Medulla oblongata (tissue), 1 donor: Measurements from ENCODE around the gene MKKS.
"Not testable (repeated sequence)": the region's sequence is repeated elsewhere in the genome, so short reads cannot be mapped to it uniquely, and the experiment has no call there.

ENCODE experiments used
- DNase-seq: peaks from one replicate; pipeline ENCODE4 v3.0.0-alpha.2; 2015; ENCODE audit errors: extremely low spot score

MKKS gene

DNA sequence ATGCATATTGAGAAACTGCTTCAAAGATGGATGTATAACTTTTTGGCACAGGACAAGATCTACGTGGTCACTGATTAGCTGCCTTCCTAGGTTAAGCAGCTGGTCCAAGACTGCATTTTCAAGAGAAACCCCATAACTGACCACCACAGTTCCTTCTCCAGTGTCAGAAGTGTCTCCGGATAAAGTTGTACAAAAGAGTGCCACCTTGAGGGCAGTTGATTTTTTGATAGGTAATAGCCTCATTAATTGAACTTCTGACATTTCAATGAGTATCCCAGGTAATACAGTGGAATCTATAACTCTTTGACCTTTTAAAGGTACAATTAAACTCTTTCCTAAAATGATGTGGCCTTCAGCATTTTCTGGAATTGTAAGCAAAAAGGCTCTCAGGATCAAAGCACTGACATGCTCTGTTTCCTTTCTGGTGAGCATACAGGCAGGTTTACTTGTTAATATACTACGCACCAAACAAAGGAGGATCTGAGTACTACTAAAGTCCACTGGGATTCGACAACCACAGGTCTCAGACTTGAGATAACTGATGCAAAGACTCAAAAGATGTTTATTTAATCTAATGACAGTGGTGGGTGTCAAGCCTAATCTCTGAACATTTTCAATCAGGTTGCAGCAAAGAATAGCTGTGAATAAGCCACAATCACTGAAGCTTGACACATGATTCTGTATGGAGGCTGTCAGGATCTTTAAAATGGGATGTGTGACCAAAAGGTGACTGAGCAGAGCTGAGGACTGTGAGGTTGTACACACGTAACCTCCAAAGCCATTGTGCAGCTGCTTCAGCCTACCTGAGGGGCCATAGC lies 21.2 kb downstream of the MKKS start:
- DNase-seq, result no peak

DNA sequence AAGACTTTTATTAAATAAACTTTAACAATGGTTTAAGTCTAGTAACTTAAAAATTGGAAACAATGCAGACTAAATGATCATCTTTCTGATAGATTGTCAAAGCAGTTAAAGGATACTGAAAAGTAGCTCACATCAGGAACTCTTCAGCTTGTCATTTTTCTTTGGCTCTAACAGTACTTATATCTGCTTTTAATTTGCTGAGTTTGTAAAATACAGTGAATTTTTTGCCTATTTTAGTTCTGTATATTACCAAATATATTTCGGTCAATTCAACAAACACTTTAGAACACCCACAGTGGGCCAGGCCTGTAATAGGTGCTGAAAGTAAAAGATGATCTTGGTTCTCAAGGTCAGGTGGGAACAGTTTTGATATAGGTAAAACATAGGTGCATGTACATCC lies 22.3 kb downstream of the MKKS start:
- no peak for DNase-seq

DNA sequence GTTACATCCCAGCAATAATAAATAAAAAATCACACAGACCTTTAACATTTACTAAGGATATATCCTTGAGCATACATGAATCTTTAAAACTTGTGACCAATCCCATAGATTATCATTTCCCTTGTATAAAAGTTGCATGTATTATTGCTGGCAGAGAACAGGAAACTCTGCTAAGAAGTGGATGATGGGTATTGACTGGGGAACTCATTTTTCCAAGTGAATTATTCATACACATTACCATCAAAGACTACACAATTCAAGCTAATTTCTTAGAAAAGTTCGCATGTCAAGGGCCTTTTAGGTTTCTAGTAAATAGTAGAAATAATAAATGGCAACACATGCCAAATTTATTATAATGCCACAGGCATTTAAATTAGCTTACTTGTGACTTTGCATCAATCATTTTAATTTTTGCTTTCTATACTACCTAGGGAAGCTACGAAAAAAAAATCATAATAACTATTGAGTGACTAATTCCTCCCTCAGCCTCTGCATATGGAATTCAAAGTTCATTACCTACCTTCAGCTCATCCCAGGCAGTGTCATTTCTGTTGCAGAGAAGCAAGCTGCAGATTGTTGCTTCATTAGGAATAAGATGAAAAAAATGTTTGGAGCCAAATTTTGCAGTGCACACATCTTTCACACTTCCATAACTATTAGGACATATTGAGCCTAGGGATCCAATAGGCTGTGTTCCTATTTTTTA lies 25.8 kb downstream of the MKKS start:
- no peak for DNase-seq

DNA sequence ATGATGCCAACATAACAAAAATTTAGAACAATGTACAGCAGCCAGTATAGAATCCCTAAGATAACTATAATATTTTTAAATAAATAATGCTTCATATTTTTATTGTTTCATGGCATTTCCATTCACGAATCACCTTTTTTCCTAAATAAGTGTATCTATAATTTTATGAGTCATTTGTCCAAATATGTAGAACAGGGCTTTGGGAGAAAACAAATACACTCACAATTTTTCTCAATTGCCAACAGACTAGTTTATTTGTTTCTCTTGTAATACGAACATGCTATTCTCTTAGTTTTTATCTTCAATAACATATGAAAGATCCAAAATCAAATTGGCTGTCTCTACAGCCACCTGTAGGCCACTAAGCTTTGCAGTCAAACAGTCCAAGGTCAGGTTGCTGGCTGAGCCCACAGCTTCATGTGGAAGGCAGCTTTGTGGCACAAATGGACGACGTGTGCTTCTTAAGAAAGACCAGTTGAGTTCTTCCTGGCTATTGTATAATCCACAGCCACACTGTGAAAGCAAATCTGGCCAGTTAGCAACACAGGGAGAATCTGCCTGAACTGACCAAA lies 29.0 kb downstream of the MKKS start:
- DNase-seq, result no peak

DNA sequence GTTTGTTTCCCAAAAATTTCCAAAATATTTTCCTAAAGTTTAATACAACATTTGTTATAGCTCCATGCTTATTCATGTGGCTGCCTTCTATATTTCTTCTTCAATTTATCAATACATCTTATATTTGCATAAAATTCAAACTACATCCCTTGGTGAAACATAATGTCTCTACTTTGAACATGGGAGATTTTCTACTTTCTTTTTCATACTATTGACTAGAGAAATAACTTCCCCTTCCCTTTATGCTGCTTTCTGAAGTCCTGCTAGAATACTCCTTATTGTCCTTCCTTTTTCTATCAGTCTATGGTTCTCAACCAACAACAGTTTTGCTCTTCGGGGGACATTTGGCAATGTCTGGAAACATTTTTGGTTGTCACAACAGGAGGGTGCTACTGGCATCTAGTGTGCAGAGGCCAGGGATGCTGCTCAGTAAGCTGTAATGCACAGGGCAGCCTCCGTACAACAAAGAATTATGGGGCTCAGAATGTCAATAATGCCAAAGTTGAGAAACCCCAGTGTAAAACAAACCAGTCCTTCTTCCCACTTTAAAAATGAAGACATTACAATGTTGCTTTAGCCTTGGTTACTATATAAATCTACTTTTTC lies 29.9 kb downstream of the MKKS start:
- DNase-seq, result no peak

DNA sequence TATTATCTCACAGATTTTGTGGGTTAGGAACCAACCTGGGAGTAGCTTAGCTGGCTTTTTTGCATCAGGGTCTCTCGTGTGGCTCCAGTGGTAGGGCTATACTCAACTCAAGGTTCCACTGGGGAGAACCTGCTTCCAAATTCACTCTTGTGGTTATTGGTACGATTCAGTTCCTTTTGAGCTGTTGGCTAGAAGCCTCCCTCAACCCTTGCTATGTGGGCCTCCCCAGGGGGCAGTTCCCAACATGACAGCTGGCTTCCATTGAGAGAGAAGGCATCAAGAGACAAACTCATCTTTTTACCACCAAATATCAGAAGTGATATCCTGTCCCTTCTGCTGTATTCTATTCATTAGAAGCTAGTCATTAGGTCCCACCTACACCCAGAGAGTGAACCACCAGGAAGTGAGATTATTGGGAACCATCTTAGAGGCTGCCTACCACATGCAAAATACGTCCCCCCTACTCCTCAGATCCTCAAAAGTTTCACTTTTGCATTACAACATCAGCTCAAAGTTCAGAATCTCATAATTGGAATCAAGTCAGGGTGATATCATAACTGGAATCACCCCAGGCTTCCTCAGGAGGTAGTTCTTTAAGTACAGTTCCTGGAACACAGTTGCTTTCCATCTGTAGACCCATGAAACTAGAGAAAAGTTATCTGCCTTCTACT lies 30.9 kb downstream of the MKKS start:
- DNase-seq, result no peak

DNA sequence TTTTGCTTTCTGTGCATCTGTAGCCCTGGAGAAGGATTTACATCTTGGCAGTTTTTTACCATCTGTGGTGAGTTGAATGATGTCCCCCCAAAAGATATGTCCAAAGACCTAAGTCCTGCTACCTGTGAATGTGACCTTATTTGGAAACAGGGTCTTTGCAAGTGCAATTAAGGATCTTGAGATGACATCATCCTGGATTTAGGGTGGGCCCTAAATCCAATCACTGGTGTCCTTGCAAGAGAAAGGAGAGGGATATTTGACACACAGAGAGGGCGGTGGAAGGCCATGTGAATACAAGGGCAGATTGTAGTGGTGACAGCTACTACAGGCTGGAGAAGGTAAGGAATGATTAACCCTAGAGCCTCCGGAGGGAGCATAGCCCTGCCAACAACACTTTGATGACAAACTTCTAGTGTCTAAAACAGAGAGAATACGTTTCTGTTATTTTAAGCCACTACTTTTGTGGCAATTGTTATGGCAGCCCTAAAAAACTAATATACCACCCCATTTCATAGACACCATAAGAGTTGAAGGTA lies 35.1 kb downstream of the MKKS start:
- DNase-seq, result no peak

DNA sequence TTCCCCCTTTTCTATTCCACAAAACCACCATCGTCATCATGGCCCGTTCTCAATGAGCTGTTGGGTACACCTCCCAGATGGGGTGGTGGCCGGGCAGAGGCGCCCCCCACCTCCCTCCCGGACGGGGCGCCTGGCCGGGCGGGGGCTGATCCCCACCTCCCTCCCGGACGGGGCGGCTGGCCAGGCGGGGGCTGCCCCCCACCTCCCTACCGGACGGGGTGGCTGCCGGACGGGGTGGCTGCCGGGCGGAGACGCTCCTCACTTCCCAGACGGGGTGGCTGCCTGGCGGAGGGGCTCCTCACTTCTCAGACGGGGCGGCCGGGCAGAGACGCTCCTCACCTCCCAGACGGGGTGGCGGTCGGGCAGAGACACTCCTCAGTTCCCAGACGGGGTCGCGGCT lies 39.3 kb downstream of the MKKS start:
- not testable (repeated sequence) for DNase-seq

DNA sequence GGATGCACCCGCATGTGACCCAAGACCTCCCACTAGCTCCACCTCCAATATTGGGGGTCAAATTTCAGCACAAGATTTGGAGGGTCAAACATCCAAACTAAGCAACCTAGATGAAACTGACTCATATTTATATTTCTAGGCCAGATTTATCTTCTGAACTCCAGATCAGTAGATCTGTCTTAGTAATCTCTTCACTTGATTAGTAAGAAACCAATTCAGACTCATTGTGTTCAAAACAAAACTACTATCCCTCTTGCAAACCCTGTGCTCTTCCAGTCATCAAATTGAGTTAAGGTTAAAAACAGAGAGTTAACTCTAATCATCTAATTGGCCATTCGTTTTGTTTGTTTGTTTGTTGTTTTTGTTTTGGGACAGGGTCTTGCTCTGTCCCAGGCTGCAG lies 43.3 kb downstream of the MKKS start:
- DNase-seq, result no peak

DNA sequence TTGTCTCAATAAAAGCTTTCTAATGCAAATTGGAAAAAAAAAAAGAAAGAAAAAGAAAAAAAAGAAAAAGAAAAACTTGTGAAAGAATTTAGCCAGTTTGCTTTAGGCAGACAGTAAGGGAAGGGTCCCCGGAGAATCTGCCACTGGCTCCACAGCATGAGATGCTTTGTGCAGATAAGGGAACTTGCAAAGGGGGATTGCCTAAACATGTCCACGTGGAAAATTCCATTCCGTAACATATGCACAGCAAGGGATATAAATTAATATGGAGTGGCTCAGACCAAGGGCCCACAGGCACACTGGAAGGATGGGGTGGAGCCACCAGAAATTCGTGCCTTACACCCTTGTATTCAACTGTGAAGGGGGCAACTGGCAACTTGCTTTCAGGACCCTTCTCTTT lies 45.4 kb downstream of the MKKS start:
- no peak for DNase-seq

DNA sequence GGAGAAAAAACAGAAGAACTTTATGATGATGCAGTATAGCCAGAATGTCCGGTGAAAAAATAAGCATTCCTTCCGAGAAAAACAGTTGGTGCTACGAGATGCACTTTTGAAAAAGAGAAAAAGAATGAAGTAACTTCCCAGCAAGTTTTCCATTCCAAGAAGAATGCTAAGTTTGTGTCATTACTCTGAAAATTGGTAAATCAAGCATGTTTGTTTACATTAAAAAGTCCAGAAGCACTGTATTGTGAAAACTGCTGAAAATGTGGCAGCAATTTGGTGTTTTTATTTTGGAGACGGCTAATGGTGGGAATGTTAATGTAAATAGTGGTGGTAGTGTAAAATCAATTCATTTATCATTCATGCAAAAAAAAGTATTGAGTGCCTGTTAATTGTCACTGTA lies 46.3 kb downstream of the MKKS start:
- DNase-seq, result no peak

DNA sequence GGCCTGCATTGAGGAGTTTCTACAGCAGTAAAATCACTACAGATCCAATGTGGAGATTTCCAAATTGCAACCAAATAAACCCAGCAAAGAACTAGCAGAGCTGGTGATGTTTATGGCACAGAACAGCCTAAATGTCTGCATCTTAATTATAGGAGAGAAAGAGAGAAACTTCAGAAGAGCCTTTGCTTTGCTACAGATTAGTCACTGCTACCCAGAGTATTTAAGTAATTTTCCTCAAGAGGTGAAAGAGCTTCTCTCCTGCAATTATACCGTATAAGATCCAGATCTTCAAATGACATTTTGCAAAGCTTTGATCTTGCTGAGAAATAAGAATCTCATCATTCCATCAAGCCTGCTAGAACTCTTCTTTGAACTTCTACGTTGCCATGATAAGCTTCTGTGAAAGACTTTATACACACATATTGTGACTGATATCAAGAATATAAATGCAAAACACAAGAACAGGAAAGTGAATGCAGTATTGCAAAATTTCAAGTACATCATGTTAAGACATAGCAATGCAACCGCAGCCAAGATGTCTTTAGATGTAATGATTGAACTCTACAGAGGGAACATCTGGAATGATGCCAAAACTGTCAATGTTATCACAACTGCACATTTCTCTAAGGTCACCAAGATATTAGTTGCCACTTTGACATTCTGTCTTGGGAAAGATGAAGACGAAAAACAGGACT lies 48.0 kb downstream of the MKKS start:
- no peak for DNase-seq

DNA sequence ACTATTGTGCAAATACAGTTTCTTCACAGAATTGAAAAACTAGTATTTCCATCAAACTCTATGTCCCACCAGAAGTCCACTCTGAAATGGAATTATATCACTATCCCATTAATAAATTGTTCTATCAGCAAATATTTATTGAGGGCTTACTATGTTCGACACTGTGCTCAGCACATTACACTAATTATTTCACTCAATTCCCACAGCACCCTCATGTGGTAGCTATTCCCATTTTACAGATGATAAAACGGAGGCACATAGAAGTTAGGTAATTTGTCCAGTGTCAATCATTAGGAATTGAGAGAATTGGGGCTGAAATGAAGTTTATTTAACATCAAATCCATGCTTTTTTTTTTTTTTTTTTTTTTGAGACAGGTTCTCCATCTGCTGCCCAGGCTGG lies 52.5 kb downstream of the MKKS start:
- DNase-seq, result no peak

DNA sequence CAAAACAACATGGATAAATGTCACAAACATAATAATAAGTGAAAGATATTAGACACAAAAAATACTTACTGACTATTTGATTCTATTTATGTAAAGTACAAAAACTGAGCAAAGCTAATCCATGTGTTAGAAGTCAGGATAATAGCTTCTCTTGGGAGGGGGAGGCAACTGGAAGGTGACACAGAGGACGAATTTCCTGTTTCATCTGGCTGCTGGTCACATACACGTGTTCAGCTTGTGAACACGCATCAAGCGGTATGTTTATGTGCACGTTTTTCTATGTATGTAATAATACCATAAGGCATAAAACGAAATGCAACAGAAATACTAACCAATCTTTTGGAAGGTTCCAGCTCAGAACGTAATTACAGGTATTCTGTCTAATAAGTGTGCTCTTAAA lies 54.3 kb downstream of the MKKS start:
- no peak for DNase-seq

DNA sequence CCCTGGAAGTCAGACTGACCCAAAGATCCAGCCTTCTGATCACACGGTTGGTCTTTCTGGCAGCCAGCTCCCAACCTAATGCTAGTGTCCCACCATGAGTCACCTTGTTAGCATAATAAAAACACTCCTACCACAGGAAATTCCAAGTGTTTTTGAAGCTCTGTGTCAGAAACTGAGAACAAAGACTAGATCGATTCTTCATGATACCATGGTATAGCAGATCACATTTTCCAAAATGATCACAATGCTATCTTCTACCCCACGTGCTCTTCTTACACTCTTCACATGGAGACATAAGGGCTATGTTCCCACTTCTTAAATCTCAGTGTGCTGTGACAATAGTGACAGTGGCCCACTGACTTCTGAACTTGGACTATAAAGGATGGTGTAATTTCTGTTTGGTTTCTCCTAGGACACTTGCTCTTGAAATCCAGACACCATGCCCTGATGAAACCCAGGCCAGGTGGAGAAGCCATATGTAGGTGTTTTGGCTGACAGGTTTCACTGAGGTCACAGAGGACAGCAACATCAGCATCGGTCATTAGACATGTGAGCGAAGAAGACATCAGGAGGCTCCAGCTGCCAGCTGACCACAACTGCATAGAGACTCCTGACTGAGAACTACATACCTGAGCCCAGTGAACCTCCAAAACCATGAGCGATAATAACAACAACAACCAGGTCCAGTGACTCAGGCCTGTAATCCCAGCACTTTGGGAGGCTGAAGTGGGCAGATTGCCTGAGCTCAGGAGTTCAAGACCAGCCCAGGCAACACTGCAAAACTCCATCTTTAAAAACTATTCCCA lies 57.5 kb downstream of the MKKS start:
- DNase-seq, result no peak

DNA sequence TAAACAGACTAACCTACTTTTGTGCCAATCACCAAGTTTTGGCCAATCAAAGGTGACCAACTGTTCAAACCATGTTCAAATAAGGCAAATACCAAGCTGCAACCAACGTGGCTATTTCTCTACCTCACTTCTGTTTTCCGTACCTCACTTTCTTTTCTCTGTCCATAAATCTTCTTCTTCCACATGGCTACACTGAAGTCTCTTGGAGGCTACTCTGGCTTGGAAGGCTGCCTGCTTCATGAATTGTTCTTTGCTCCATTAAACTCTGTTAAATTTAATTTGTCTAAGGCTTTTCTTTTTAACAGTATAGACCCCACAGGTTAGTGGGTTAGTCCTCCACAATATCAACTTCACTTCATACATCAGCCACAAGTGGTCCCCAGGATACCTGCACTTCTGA lies 58.8 kb downstream of the MKKS start:
- DNase-seq, result no peak

DNA sequence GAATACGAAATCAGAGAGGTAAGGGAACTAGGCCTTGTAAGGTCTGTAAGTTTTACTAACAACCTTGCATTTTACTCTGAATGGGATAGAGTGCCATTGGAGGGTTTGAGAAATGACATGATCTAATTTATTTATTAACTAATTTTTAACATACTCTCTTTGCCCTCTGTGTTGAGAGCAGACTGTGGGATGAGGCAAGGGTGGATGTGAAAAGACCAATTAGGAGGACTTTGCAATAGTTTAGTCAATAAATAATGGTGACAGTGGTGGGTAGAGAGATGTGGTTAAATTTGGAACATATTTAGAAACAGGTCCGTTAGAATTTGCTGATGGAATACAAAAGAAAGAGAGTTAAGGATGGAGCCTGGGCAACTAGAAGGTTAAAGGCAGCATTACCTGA lies 60.0 kb downstream of the MKKS start:
- DNase-seq, result no peak

DNA sequence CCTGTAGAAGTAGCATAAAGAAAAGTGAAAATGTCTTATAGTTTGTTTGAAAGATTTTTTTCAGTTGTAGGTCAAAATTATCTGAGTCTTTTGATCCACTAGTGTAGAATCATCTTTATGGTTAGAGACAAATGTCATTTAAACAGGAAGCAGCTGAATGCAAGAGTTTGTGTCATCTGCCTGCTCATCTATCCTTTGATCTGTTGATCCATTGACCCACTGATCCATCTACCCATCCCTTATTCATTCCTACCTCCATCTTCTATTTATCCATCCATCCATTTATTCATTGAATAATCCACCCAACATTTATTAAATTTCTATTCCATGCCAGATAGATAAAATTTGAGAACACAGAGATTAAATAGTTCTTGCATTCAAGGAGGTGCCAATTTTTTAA lies 62.6 kb downstream of the MKKS start:
- DNase-seq, result no peak

DNA sequence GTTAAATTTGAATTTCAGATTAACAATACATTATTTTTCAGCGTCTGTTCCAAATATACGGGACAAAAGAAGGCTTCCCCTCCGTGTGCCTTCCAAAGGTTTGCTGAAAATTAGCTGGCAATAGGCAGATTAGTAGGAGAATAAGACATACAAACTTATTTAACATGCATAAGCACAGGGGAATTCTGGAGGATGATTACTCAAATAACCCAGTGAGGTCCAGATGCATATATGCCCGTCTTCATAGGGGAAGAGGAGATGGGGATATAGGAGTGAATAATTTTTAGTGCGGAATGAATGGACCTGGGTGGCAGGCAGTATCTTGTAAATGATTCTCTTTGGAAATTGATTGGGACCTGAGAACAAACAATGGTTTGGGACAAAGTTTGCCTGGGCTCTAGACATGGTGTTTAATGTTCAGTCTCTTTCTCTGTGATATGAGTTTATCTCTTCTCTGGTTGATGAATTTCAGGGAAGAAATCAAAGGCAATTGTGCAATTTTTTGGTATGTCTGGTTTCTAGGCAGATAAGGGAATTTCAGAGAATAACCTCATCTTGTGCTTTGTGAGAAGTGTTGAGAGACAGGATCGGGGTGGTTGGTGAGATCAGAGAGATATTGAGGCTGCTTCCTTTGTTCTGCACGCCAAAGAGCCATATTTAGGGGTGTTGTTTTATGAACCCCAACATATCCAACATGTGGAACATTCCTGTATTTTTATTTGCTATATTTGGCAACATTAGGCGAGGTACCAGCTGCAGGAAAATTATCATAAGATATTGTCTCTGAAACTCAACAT lies 63.7 kb downstream of the MKKS start:
- no peak for DNase-seq

DNA sequence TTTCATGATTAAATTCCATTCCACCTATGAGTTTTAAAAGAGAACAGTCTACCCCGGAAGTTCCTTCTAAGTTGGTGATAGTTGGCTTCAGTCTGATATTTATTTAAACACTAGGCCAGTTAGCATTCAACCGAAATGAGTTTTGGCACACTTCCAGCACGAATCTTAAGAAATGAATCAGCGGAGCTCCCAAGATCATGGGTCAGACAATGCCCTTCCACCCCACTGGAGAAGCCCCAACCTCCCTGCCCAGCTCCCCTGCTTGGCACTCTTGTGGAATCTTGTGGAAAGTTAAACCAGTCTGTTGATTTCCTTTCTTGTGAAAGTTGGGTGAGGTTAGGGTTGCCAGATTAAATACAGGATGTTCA lies 64.3 kb downstream of the MKKS start:
- DNase-seq, result peak; percentile 10
